HEK293 (cell line): ENCODE data around the gene RAB8A.

Source experiments
- CTCF ChIA-PET: fragments of 350-600 bp; formaldehyde crosslinking; extraction: SDS; loops from one replicate; lab custom pipeline; 2021; ENCODE audit warnings: antibody characterized with exemption; lab: Yijun Ruan, JAX
- POLR2A ChIA-PET: fragments of 300-600 bp; formaldehyde crosslinking; extraction: SDS; loops from one replicate; lab custom pipeline; 2020; ENCODE audit warnings: antibody characterized with exemption, inconsistent platforms; lab: Yijun Ruan, JAX
- H3K27ac ChIP-seq: fragments of 200-500 bp; sonication (Bioruptor generic); 2 replicates; pipeline ENCODE4 v1.5.1; 2014; ENCODE audit warnings: low read depth, low read length, control low read depth, inconsistent platforms; ENCODE audit errors: extremely low read depth
- H3K36me3 ChIP-seq, 2 experiments: fragments of 200-500 bp in 1 of 2; sonication (Bioruptor generic) in 1 of 2; 1 replicate in 1 of 2; 2 replicates in 1 of 2; pipeline ENCODE4 v1.5.1; 2014 to 2017; ENCODE audit warnings: inconsistent platforms in 2 of 2, low read length in 2 of 2; ENCODE audit not compliant: control insufficient read depth in 2 of 2, insufficient read depth in 1 of 2
- H3K4me1 ChIP-seq: fragments of 200-500 bp; sonication (Bioruptor generic); 2 replicates; pipeline ENCODE4 v1.5.1; 2014; ENCODE audit warnings: mild to moderate bottlenecking, low read length, inconsistent platforms; ENCODE audit not compliant: control insufficient read depth, insufficient read depth
- H3K4me3 ChIP-seq: 2 replicates; pipeline ENCODE4 v1.5.1; 2011; ENCODE audit warnings: low read depth, mild to moderate bottlenecking, control low read depth, low read length, moderate library complexity
- H3K9me3 ChIP-seq: fragments of 200-500 bp; sonication (Bioruptor generic); 2 replicates; pipeline ENCODE4 v1.5.1; 2014; ENCODE audit warnings: low read depth, low read length, inconsistent platforms; ENCODE audit not compliant: control insufficient read depth, insufficient read depth
- BCL6B ChIP-seq: fragments of 450-650 bp; formaldehyde crosslinking; IDR thresholded peaks from 2 replicates; pipeline ENCODE4 v1.5.1; 2017; ENCODE audit warnings: missing biosample characterization, missing genetic modification characterization
- HOXD13 ChIP-seq: sonication (generic); formaldehyde crosslinking; IDR thresholded peaks from 2 replicates; pipeline ENCODE4 v1.8.0; 2022; ENCODE audit warnings: missing genetic modification reagents, borderline replicate concordance
- IKZF3 ChIP-seq: fragments of 450-650 bp; IDR thresholded peaks from 2 replicates; pipeline ENCODE4 v1.5.0; 2018; ENCODE audit warnings: missing biosample characterization, mild to moderate bottlenecking, missing genetic modification characterization, moderate library complexity
- INSM2 ChIP-seq: fragments of 450-650 bp; formaldehyde crosslinking; IDR thresholded peaks from 2 replicates; pipeline ENCODE4 v1.5.1; 2016; ENCODE audit warnings: missing biosample characterization, missing genetic modification characterization
- KLF17 ChIP-seq: fragments of 450-650 bp; formaldehyde crosslinking; IDR thresholded peaks from 2 replicates; pipeline ENCODE4 v1.5.1; 2016; ENCODE audit warnings: missing biosample characterization, missing genetic modification characterization
- PBX3 ChIP-seq: sonication (generic); formaldehyde crosslinking; IDR thresholded peaks from 2 replicates; pipeline ENCODE4 v1.8.1; 2022; ENCODE audit warnings: mild to moderate bottlenecking, moderate library complexity, missing genetic modification reagents
- PRDM6 ChIP-seq: fragments of 450-650 bp; formaldehyde crosslinking; IDR thresholded peaks from 2 replicates; pipeline ENCODE4 v1.5.1; 2017; ENCODE audit warnings: missing biosample characterization, missing genetic modification characterization
- SCRT2 ChIP-seq: fragments of 450-650 bp; formaldehyde crosslinking; IDR thresholded peaks from 2 replicates; pipeline ENCODE4 v1.5.1; 2016; ENCODE audit warnings: missing biosample characterization, missing genetic modification characterization
- SP2 ChIP-seq: fragments of 450-650 bp; formaldehyde crosslinking; IDR thresholded peaks from 2 replicates; pipeline ENCODE4 v1.5.1; 2016; ENCODE audit warnings: missing biosample characterization, missing genetic modification characterization
- WT1 ChIP-seq: fragments of 450-650 bp; formaldehyde crosslinking; IDR thresholded peaks from 2 replicates; pipeline ENCODE4 v1.5.1; 2016; ENCODE audit warnings: missing biosample characterization, missing genetic modification characterization
- ZEB2 ChIP-seq: fragments of 450-650 bp; formaldehyde crosslinking; IDR thresholded peaks from 2 replicates; pipeline ENCODE4 v1.5.1; 2016; ENCODE audit warnings: missing biosample characterization, missing genetic modification characterization
- ZNF132 ChIP-seq: fragments of 450-650 bp; formaldehyde crosslinking; IDR thresholded peaks from 2 replicates; pipeline ENCODE4 v1.5.1; 2017; ENCODE audit warnings: missing biosample characterization, missing genetic modification characterization, borderline replicate concordance
- ZNF140 ChIP-seq: fragments of 450-650 bp; formaldehyde crosslinking; IDR thresholded peaks from 2 replicates; pipeline ENCODE4 v1.5.1; 2016; ENCODE audit warnings: missing biosample characterization, missing genetic modification characterization
- ZNF148 ChIP-seq: fragments of 450-650 bp; formaldehyde crosslinking; IDR thresholded peaks from 2 replicates; pipeline ENCODE4 v1.5.0; 2017; ENCODE audit warnings: missing biosample characterization, missing genetic modification characterization, borderline replicate concordance
- ZNF2 ChIP-seq: fragments of 450-650 bp; formaldehyde crosslinking; IDR thresholded peaks from 2 replicates; pipeline ENCODE4 v1.5.1; 2016; ENCODE audit warnings: missing biosample characterization, missing genetic modification characterization
- ZNF302 ChIP-seq: fragments of 450-650 bp; formaldehyde crosslinking; IDR thresholded peaks from 2 replicates; pipeline ENCODE4 v1.5.1; 2016; ENCODE audit warnings: missing biosample characterization, missing genetic modification characterization, low read depth
- ZNF335 ChIP-seq: fragments of 450-650 bp; formaldehyde crosslinking; conservative IDR thresholded peaks from 2 replicates; pipeline ENCODE4 v1.5.1; 2016; ENCODE audit warnings: missing biosample characterization, missing genetic modification characterization
- ZNF544 ChIP-seq: fragments of 450-650 bp; formaldehyde crosslinking; IDR thresholded peaks from 2 replicates; pipeline ENCODE4 v1.5.0; 2017; ENCODE audit warnings: missing biosample characterization, missing genetic modification characterization
- ZNF549 ChIP-seq: fragments of 450-650 bp; IDR thresholded peaks from 2 replicates; pipeline ENCODE4 v1.5.1; 2018; ENCODE audit warnings: missing biosample characterization, missing genetic modification characterization, mild to moderate bottlenecking, inconsistent platforms, moderate library complexity
- ZNF692 ChIP-seq: fragments of 450-650 bp; formaldehyde crosslinking; IDR thresholded peaks from 2 replicates; pipeline ENCODE4 v1.5.1; 2016; ENCODE audit warnings: missing biosample characterization, missing genetic modification characterization
- ZNF704 ChIP-seq: fragments of 450-650 bp; formaldehyde crosslinking; IDR thresholded peaks from 2 replicates; pipeline ENCODE4 v1.5.1; 2016; ENCODE audit warnings: missing biosample characterization, missing genetic modification characterization
- ZNF843 ChIP-seq: fragments of 450-650 bp; formaldehyde crosslinking; IDR thresholded peaks from 2 replicates; pipeline ENCODE4 v1.5.1; 2016; ENCODE audit warnings: missing biosample characterization, missing genetic modification characterization

The RAB8A gene

GRCh38 chr19:16078759-16079707 is 32.7 kb upstream of the RAB8A start:
- POLR2A ChIA-PET, result interaction anchor here (0.6 to 3.4 kb wide), 3 partner anchors 16 to 119 kb away, joined by 3 to 20 read pairs (median 12); partner anchors contain the start of genes AP1M1 and RAB8A
- Histone ChIP-seq H3K27ac (peak overlapping the region; percentile 97), H3K9me3 (no peaks in the 10 kb centered on the region), H3K36me3 (peaks cover 24 to 41% of the 10 kb centered on the region in 2 experiments; a peak in 2 of 3 replicates), H3K4me1 (peaks cover 12% of the 10 kb centered on the region), H3K4me3 (peak overlapping the region; percentile 91)
- CTCF ChIA-PET, result interaction anchor here (0.8 to 0.9 kb wide), 3 partner anchors 32 to 37 kb away, joined by 3 to 5 read pairs (median 3); no protein-coding TSS in a partner anchor
- TF ChIP-seq SCRT2 (tag by site-specific recombination) (peak; percentile 78), ZNF335 (tag by site-specific recombination) (peak; percentile 33; the same call in 1 of the 2 replicates), WT1 (tag by site-specific recombination) (no peak), ZNF549 (tag by site-specific recombination) (no peak), ZNF302 (tag by site-specific recombination) (no peak), KLF17 (tag by site-specific recombination) (no peak), BCL6B (peak; percentile 55; the same call in 1 of the 2 replicates), ZNF140 (tag by site-specific recombination) (no peak), SP2 (tag by site-specific recombination) (peak; percentile 11; the same call in 1 of the 2 replicates), ZNF132 (tag by site-specific recombination) (no peak), ZNF544 (no peak), ZEB2 (no peak), IKZF3 (tag by site-specific recombination) (no peak), ZNF692 (tag by site-specific recombination) (no peak), PBX3 (CRISPR knock-in tag) (no peak), ZNF843 (no peak), HOXD13 (CRISPR knock-in tag) (no peak), INSM2 (tag by site-specific recombination) (peak; percentile 29; the same call in 1 of the 2 replicates), ZNF148 (tag by site-specific recombination) (no peak), ZNF704 (tag by site-specific recombination) (no peak), ZNF2 (no peak), PRDM6 (peak; percentile 37; the same call in 1 of the 2 replicates)
